ENCODE data around the gene EHD4.

EHD4 gene

GRCh38 chr15:42018306-42019224, 46.2 kb upstream of the EHD4 start:
- no peak for DNase-seq
- ATAC-seq (ENCODE audit: insufficient read depth, low read depth) = no peak
- Histone ChIP-seq H3K27ac (ENCODE audit: low read length) (no peak overlapping the region), H2AFZ (ENCODE audit: low read depth, low read length) (no peak overlapping the region), H3K9me3 (ENCODE audit: insufficient read depth, low read length, severe bottlenecking) (no peaks in the 10 kb centered on the region), H3K4me1 (ENCODE audit: insufficient read depth, low read length) (no peaks in the 10 kb centered on the region), H3K36me3 (ENCODE audit: insufficient read depth, low read length) (no peaks in the 10 kb centered on the region), H3K4me3 (ENCODE audit: low read depth in 1 of 2, low read length in 2 of 2) (no peak overlapping the region), H3K9ac (ENCODE audit: low read depth, low read length) (no peak overlapping the region), H3K27me3 (ENCODE audit: insufficient read depth, low read length, poor library complexity) (no peaks in the 10 kb centered on the region), H3K79me2 (ENCODE audit: insufficient read depth, low read length) (no peaks in the 10 kb centered on the region), H3K4me2 (ENCODE audit: insufficient read depth, low read length) (no peak overlapping the region), H4K20me1 (ENCODE audit: insufficient read depth, low read length) (no peaks in the 10 kb centered on the region)
- TF ChIP-seq CTCF (IDR thresholded peaks at IDR 0.05; ENCODE audit: borderline replicate concordance, extremely low read depth, low read length, poor library complexity, severe bottlenecking) (no peak), EZH2 (IDR thresholded peaks at IDR 0.05; ENCODE audit: borderline replicate concordance, low read depth, low read length, severe bottlenecking) (no peak)

GRCh38 chr15:42016971-42017370, 44.6 kb upstream of the EHD4 start:
- DNase-seq = no peak
- H3K4me3 ChIP-seq (ENCODE audit: low read depth in 1 of 2, low read length in 2 of 2) = no peak overlapping the region
- H4K20me1 ChIP-seq (ENCODE audit: insufficient read depth, low read length) = no peaks in the 10 kb centered on the region
- no peak overlapping the region for H3K4me2 ChIP-seq (ENCODE audit: insufficient read depth, low read length)
- no peak overlapping the region for H3K27ac ChIP-seq (ENCODE audit: low read length)
- H3K36me3 ChIP-seq (ENCODE audit: insufficient read depth, low read length) = no peaks in the 10 kb centered on the region
- TF ChIP-seq CTCF (IDR thresholded peaks at IDR 0.05; ENCODE audit: borderline replicate concordance, extremely low read depth, low read length, poor library complexity, severe bottlenecking) (no peak), EZH2 (IDR thresholded peaks at IDR 0.05; ENCODE audit: borderline replicate concordance, low read depth, low read length, severe bottlenecking) (no peak)
- no peaks in the 10 kb centered on the region for H3K4me1 ChIP-seq (ENCODE audit: insufficient read depth, low read length)
- ATAC-seq (ENCODE audit: insufficient read depth, low read depth) = no peak
- no peaks in the 10 kb centered on the region for H3K27me3 ChIP-seq (ENCODE audit: insufficient read depth, low read length, poor library complexity)
- H3K79me2 ChIP-seq (ENCODE audit: insufficient read depth, low read length) = no peaks in the 10 kb centered on the region
- H3K9me3 ChIP-seq (ENCODE audit: insufficient read depth, low read length, severe bottlenecking) = no peaks in the 10 kb centered on the region
- no peak overlapping the region for H3K9ac ChIP-seq (ENCODE audit: low read depth, low read length)
- no peak overlapping the region for H2AFZ ChIP-seq (ENCODE audit: low read depth, low read length)

GRCh38 chr15:42014406-42014805, 42.0 kb upstream of the EHD4 start:
- no peak for DNase-seq
- no peak for TF ChIP-seq EZH2 (IDR thresholded peaks at IDR 0.05; ENCODE audit: borderline replicate concordance, low read depth, low read length, severe bottlenecking)
- TF ChIP-seq CTCF (IDR thresholded peaks at IDR 0.05; ENCODE audit: borderline replicate concordance, extremely low read depth, low read length, poor library complexity, severe bottlenecking) = no peak
- no peaks in the 10 kb centered on the region for H4K20me1 ChIP-seq (ENCODE audit: insufficient read depth, low read length)
- H3K9ac ChIP-seq (ENCODE audit: low read depth, low read length) = no peak overlapping the region
- H3K4me3 ChIP-seq (ENCODE audit: low read depth in 1 of 2, low read length in 2 of 2) = no peak overlapping the region
- peaks cover 3% of the 10 kb centered on the region for H3K27me3 ChIP-seq (ENCODE audit: insufficient read depth, low read length, poor library complexity)
- no peaks in the 10 kb centered on the region for H3K9me3 ChIP-seq (ENCODE audit: insufficient read depth, low read length, severe bottlenecking)
- H3K4me2 ChIP-seq (ENCODE audit: insufficient read depth, low read length) = no peak overlapping the region
- ATAC-seq (ENCODE audit: insufficient read depth, low read depth) = no peak
- H2AFZ ChIP-seq (ENCODE audit: low read depth, low read length) = no peak overlapping the region
- no peaks in the 10 kb centered on the region for H3K79me2 ChIP-seq (ENCODE audit: insufficient read depth, low read length)
- H3K36me3 ChIP-seq (ENCODE audit: insufficient read depth, low read length) = no peaks in the 10 kb centered on the region
- no peaks in the 10 kb centered on the region for H3K4me1 ChIP-seq (ENCODE audit: insufficient read depth, low read length)
- no peak overlapping the region for H3K27ac ChIP-seq (ENCODE audit: low read length)

Data from DND-41 (cell line).